ENCODE results near the gene WDR45B. TPM values are rescaled to one million over a fixed set of nuclear protein-coding genes. Genes with fewer than 3 reads are reported as not detected.
"Not testable (repeated sequence)": the region's sequence is repeated elsewhere in the genome, so short reads cannot be mapped to it uniquely, and the experiment has no call there.

Gene WDR45B
- polyA plus RNA-seq, 1 of the 3 experiments (the other 2 are of a cell fraction), result 171 TPM

GRCh38 chr17:82582213-82582612 lies 66.0 kb downstream of the WDR45B start:
- no peak overlapping the region for H3K9ac ChIP-seq
- H4K20me1 ChIP-seq (ENCODE audit: insufficient read depth), result peaks cover 12% of the 10 kb centered on the region
- peaks cover 29% of the 10 kb centered on the region; the same call in 1 of the 2 replicates for H3K79me2 ChIP-seq (ENCODE audit: insufficient read depth)
- H3K36me3 ChIP-seq (replicated peaks in 1 of 2; ENCODE audit: control insufficient read depth in 1 of 2, insufficient read depth in 2 of 2, low read length in 1 of 2), result peaks cover 37 to 39% of the 10 kb centered on the region in 2 experiments
- no peaks in the 10 kb centered on the region for H3K9me3 ChIP-seq
- no peak overlapping the region for H3K4me2 ChIP-seq
- H3K27me3 ChIP-seq (ENCODE audit: insufficient read depth), result no peaks in the 10 kb centered on the region
- peaks cover 0 to 9% of the 10 kb centered on the region in 2 experiments; a peak in 1 of 4 replicates for H3K4me1 ChIP-seq (ENCODE audit: control insufficient read depth in 1 of 2, insufficient read depth in 2 of 2, low read depth in 1 of 2, low read length in 1 of 2)
- H2AFZ ChIP-seq (ENCODE audit: low read depth), result no peak overlapping the region
- ChIA-PET POLR2A (no interaction called here), CTCF (interaction anchor here (1.0 to 1.7 kb wide), 4 partner anchors 28 to 231 kb away, joined by 3 to 4 read pairs (median 4); no protein-coding TSS in a partner anchor)
- no peaks in the 10 kb centered on the region for H3K9me2 ChIP-seq
- TF ChIP-seq SIN3A (IDR thresholded peaks at IDR 0.05; ENCODE audit: borderline replicate concordance, low read depth, low read length), result no peak
- TF ChIP-seq TEAD4 (IDR thresholded peaks at IDR 0.05; ENCODE audit: borderline replicate concordance, insufficient read depth), result no peak
- TF ChIP-seq NFIC (IDR thresholded peaks at IDR 0.05; ENCODE audit: borderline replicate concordance), result no peak
- no peak for TF ChIP-seq FOXM1 (IDR thresholded peaks at IDR 0.05; ENCODE audit: low read depth)
- TF ChIP-seq FOXJ3 (CRISPR knock-in tag; IDR thresholded peaks at IDR 0.05), result no peak
- no peak for TF ChIP-seq ZBTB33 (IDR thresholded peaks at IDR 0.05; ENCODE audit: borderline replicate concordance, low read depth)
- no peak for TF ChIP-seq IRF3 (IDR thresholded peaks at IDR 0.05; ENCODE audit: low read depth, low read length)
- TF ChIP-seq RFX5 (IDR thresholded peaks at IDR 0.05; ENCODE audit: low read length), result no peak
- TF ChIP-seq RCOR1 (IDR thresholded peaks at IDR 0.05; ENCODE audit: low read length), result no peak
- TF ChIP-seq EP300 (IDR thresholded peaks at IDR 0.05; ENCODE audit: borderline replicate concordance in 1 of 2, low read depth in 1 of 2, low read length in 1 of 2), result no peak
- no peak for TF ChIP-seq RXRA (IDR thresholded peaks at IDR 0.05; ENCODE audit: borderline replicate concordance, low read depth)
- TF ChIP-seq, protein P1, sequence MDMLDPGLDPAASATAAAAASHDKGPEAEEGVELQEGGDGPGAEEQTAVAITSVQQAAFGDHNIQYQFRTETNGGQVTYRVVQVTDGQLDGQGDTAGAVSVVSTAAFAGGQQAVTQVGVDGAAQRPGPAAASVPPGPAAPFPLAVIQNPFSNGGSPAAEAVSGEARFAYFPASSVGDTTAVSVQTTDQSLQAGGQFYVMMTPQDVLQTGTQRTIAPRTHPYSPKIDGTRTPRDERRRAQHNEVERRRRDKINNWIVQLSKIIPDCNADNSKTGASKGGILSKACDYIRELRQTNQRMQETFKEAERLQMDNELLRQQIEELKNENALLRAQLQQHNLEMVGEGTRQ (IDR thresholded peaks at IDR 0.05; ENCODE audit: borderline replicate concordance, low read depth, low read length), result no peak
- TF ChIP-seq SMC3 (IDR thresholded peaks at IDR 0.05; ENCODE audit: low read depth, low read length), result no peak
- TF ChIP-seq GABPA (IDR thresholded peaks at IDR 0.05; ENCODE audit: low read depth), result no peak
- TF ChIP-seq, protein P2, sequence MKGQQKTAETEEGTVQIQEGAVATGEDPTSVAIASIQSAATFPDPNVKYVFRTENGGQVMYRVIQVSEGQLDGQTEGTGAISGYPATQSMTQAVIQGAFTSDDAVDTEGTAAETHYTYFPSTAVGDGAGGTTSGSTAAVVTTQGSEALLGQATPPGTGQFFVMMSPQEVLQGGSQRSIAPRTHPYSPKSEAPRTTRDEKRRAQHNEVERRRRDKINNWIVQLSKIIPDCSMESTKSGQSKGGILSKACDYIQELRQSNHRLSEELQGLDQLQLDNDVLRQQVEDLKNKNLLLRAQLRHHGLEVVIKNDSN (IDR thresholded peaks at IDR 0.05; ENCODE audit: borderline replicate concordance, low read depth), result no peak
- no peak for TF ChIP-seq FOSL2 (IDR thresholded peaks at IDR 0.05; ENCODE audit: borderline replicate concordance, low read depth)
- no peak for TF ChIP-seq ELF1 (IDR thresholded peaks at IDR 0.05)
- no peak overlapping the region for H3K27ac ChIP-seq (ENCODE audit: low read depth in 2 of 2, low read length in 1 of 2)
- peaks cover 4% of the 10 kb centered on the region for H3F3A ChIP-seq (replicated peaks; ENCODE audit: insufficient read depth)
- no peak overlapping the region for H3K4me3 ChIP-seq (ENCODE audit: low read depth in 2 of 2, low read length in 1 of 2)
- DNase-seq, result no peak
- 89% methylated on average over 8 of the region's 8 CpGs for WGBS (ENCODE audit: low lambda C conversion rate)

- H3K4me3 ChIP-seq (ENCODE audit: low read depth in 2 of 2, low read length in 1 of 2); H3K4me2 ChIP-seq; H3K27ac ChIP-seq (ENCODE audit: low read depth in 2 of 2, low read length in 1 of 2); H3K9me3 ChIP-seq; H3F3A ChIP-seq (replicated peaks; ENCODE audit: insufficient read depth); POLR2A ChIA-PET; DNase-seq; H2AFZ ChIP-seq (ENCODE audit: low read depth); H3K9me2 ChIP-seq; H3K4me1 ChIP-seq (ENCODE audit: control insufficient read depth in 1 of 2, insufficient read depth in 2 of 2, low read depth in 1 of 2, low read length in 1 of 2); H3K9ac ChIP-seq; H3K27me3 ChIP-seq (ENCODE audit: insufficient read depth): not testable (repeated sequence)
- Histone ChIP-seq H3K79me2 (ENCODE audit: insufficient read depth) (peaks cover 31% of the 10 kb centered on the region; the same call in 1 of the 2 replicates), H4K20me1 (ENCODE audit: insufficient read depth) (peaks cover 12% of the 10 kb centered on the region), H3K36me3 (replicated peaks in 1 of 2; ENCODE audit: control insufficient read depth in 1 of 2, insufficient read depth in 2 of 2, low read length in 1 of 2) (peaks cover 25 to 40% of the 10 kb centered on the region in 2 experiments)
- 97% methylated on average over 4 of the region's 4 CpGs for WGBS (ENCODE audit: low lambda C conversion rate)
- CTCF ChIA-PET, result interaction anchor here (1.1 kb wide), 1 partner anchor 10 kb away, joined by 3 read pairs; no protein-coding TSS in a partner anchor
These were observed 68.3 kb downstream of the WDR45B start for GRCh38 chr17:82579969-82580368.

Measured in SK-N-SH (cell line).